HepG2 (cell line): Measurements from ENCODE around the gene BIRC6. TPM values are rescaled to one million over a fixed set of nuclear protein-coding genes. Genes with fewer than 3 reads are reported as not detected.
"Not testable (repeated sequence)": the region's sequence is repeated elsewhere in the genome, so short reads cannot be mapped to it uniquely, and the experiment has no call there.

ENCODE experiments used
- ARNTL ChIP-seq: sonication (generic); formaldehyde crosslinking; IDR thresholded peaks from 2 replicates; pipeline ENCODE4 v1.4.0; 2020; ENCODE audit warnings: mild to moderate bottlenecking, missing genetic modification reagents
- JUND ChIP-seq: sonication (generic); formaldehyde crosslinking; IDR thresholded peaks from 2 replicates; pipeline ENCODE4 v1.8.0; 2022; ENCODE audit warnings: mild to moderate bottlenecking, missing genetic modification reagents
- KLF6 ChIP-seq: IDR thresholded peaks from 2 replicates; pipeline ENCODE4 v1.8.0; 2016; ENCODE audit warnings: missing biosample characterization, missing genetic modification reagents
- MLX ChIP-seq: IDR thresholded peaks from 2 replicates; pipeline ENCODE4 v1.6.1; 2016
- NCOA2 ChIP-seq: sonication (generic); formaldehyde crosslinking; IDR thresholded peaks from 2 replicates; pipeline ENCODE4 v1.8.0; 2022; ENCODE audit warnings: inconsistent platforms
- NONO ChIP-seq, 2 experiments: fragments of 450-650 bp in 1 of 2; sonication (generic) in 1 of 2; formaldehyde crosslinking in 1 of 2; IDR thresholded peaks in 1 of 2; conservative IDR thresholded peaks in 1 of 2; 2 replicates each; pipeline versions ENCODE4 v1.6.1 to v1.8.0; 2017 to 2022; ENCODE audit warnings: mild to moderate bottlenecking in 1 of 2, missing genetic modification reagents in 1 of 2, moderate library complexity in 1 of 2
- NRL ChIP-seq: sonication (generic); formaldehyde crosslinking; IDR thresholded peaks from 2 replicates; pipeline ENCODE4 v1.5.0; 2020; ENCODE audit warnings: missing genetic modification reagents, mild to moderate bottlenecking, moderate library complexity, borderline replicate concordance
- RFXAP ChIP-seq: sonication (generic); formaldehyde crosslinking; IDR thresholded peaks from 2 replicates; pipeline ENCODE4 v1.4.0; 2020; ENCODE audit warnings: missing genetic modification reagents, borderline replicate concordance
- RXRA ChIP-seq: sonication (generic); formaldehyde crosslinking; IDR thresholded peaks from 2 replicates; pipeline ENCODE4 v1.5.1; 2020; ENCODE audit warnings: missing genetic modification reagents
- RXRB ChIP-seq: IDR thresholded peaks from 2 replicates; pipeline ENCODE4 v1.6.1; 2016; ENCODE audit warnings: borderline replicate concordance, missing genetic modification reagents, missing compliant biosample characterization
- SOX6 ChIP-seq, 2 experiments: fragments of 450-650 bp in 1 of 2; sonication (generic) in 1 of 2; formaldehyde crosslinking in 1 of 2; IDR thresholded peaks; 2 replicates each; pipeline versions ENCODE4 v1.4.0 to v1.6.1; 2017 to 2020; ENCODE audit warnings: antibody characterized with exemption in 1 of 2, mild to moderate bottlenecking in 1 of 2, missing genetic modification reagents in 1 of 2
- TEF ChIP-seq: sonication (generic); formaldehyde crosslinking; IDR thresholded peaks from 2 replicates; pipeline ENCODE4 v1.5.0; 2020; ENCODE audit warnings: missing genetic modification reagents
- ZNF264 ChIP-seq: sonication (generic); formaldehyde crosslinking; IDR thresholded peaks from 2 replicates; pipeline ENCODE4 v1.4.0; 2020; ENCODE audit warnings: missing genetic modification reagents
- ZNF441 ChIP-seq: sonication (generic); formaldehyde crosslinking; IDR thresholded peaks from 2 replicates; pipeline ENCODE4 v1.7.0; 2021; ENCODE audit warnings: missing genetic modification reagents, borderline replicate concordance
- ZNF512B ChIP-seq: sonication (generic); formaldehyde crosslinking; IDR thresholded peaks from 2 replicates; pipeline ENCODE4 v1.5.1; 2020; ENCODE audit warnings: missing genetic modification reagents, mild to moderate bottlenecking, borderline replicate concordance
- ZNF614 ChIP-seq: IDR thresholded peaks from 2 replicates; pipeline ENCODE4 v1.6.1; 2018; ENCODE audit warnings: missing biosample characterization, missing genetic modification reagents, inconsistent platforms, borderline replicate concordance
- ZNF704 ChIP-seq: sonication (generic); formaldehyde crosslinking; IDR thresholded peaks from 2 replicates; pipeline ENCODE4 v1.8.1; 2023; ENCODE audit warnings: mild to moderate bottlenecking, inconsistent platforms, moderate library complexity, missing genetic modification reagents, borderline replicate concordance
- ZNF710 ChIP-seq: sonication (generic); formaldehyde crosslinking; IDR thresholded peaks from 2 replicates; pipeline ENCODE4 v1.5.0; 2020; ENCODE audit warnings: mild to moderate bottlenecking, missing genetic modification reagents, borderline replicate concordance
- ZNF878 ChIP-seq: sonication (generic); formaldehyde crosslinking; IDR thresholded peaks from 2 replicates; pipeline ENCODE4 v1.8.1; 2023; ENCODE audit warnings: mild to moderate bottlenecking, missing genetic modification reagents, moderate library complexity
- ZNF891 ChIP-seq: sonication (generic); formaldehyde crosslinking; IDR thresholded peaks from 2 replicates; pipeline ENCODE4 v1.5.0; 2020; ENCODE audit warnings: mild to moderate bottlenecking, missing genetic modification reagents
- polyA plus RNA-seq, 8 experiments: library from polyadenylated mRNA; depleted of rRNA in 3 of 8; stranded (reverse) in 7 of 8; unstranded in 1 of 8; fragments of >200 nt; fragmentation: Illumina TruSeq in 4 of 8; extraction: Trizol in 4 of 8; gene quantifications; 2 replicates each; pipeline versions ENCODE4 v1.2.1 to v1.2.3, GENCODE V29; 2011 to 2016; ENCODE audit warnings: low read depth in 4 of 8, missing spikeins in 1 of 8, mixed read lengths in 1 of 8; ENCODE audit not compliant: insufficient read depth in 1 of 8
- total RNA-seq, 5 experiments: library from RNA; depleted of rRNA; stranded (reverse); fragments of >200 nt; fragmentation: Illumina TruSeq; extraction: Trizol; gene quantifications; 2 replicates each; pipeline ENCODE4 v1.2.3, GENCODE V29; 2016; ENCODE audit warnings: low read depth in 1 of 5

BIRC6 gene
- total and polyA plus RNA-seq, 2 of the 13 experiments (the other 11 are each of a cell fraction or from before 2014, with no cell fraction given): 65.6 to 120 TPM

- TF ChIP-seq ZNF704 (CRISPR knock-in tag) (0 out of 2 replicates have a peak, but pooled peaks have one; percentile 42), ZNF441 (peak; percentile 52), JUND (0 out of 2 replicates have a peak, but pooled peaks have one; percentile 7), ZNF891 (CRISPR knock-in tag) (0 out of 2 replicates have a peak, but pooled peaks have one; percentile 45), ZNF512B (CRISPR knock-in tag) (peak; percentile 51; the same call in 1 of the 2 replicates), SOX6 (CRISPR knock-in tag; IDR thresholded peaks at IDR 0.05) (peak; percentile 89), NONO (CRISPR knock-in tag; conservative IDR thresholded peaks at IDR 0.05) (peak; percentile 77), TEF (CRISPR knock-in tag) (0 out of 2 replicates have a peak, but pooled peaks have one; percentile 32), ZNF264 (CRISPR knock-in tag) (0 out of 2 replicates have a peak, but pooled peaks have one; percentile 22), ZNF878 (CRISPR knock-in tag) (peak; percentile 78; the same call in 1 of the 2 replicates), ARNTL (CRISPR knock-in tag) (0 out of 2 replicates have a peak, but pooled peaks have one; percentile 64), NCOA2 (peak; percentile 97), RFXAP (CRISPR knock-in tag) (0 out of 2 replicates have a peak, but pooled peaks have one; percentile 22), KLF6 (CRISPR knock-in tag) (peak; percentile 88), RXRA (peak; percentile 74), ZNF710 (peak; percentile 99), MLX (CRISPR knock-in tag) (peak; percentile 83), RXRB (CRISPR knock-in tag) (peak; percentile 98), ZNF614 (peak; percentile 94), NRL (0 out of 2 replicates have a peak, but pooled peaks have one; percentile 29)
- TF ChIP-seq SOX6, NONO (IDR thresholded peaks at IDR 0.05): not testable (repeated sequence)
Observed at GRCh38 chr2:32329180-32329980, 27.4 kb upstream of the BIRC6 start (continued).
